B cell (primary cell): ENCODE measurements around the gene DNAH11.

Source experiments
- EZH2 ChIP-seq: IDR thresholded peaks from 2 replicates; pipeline ENCODE4 v1.6.1; 2012; ENCODE audit warnings: borderline replicate concordance, low read depth, mild to moderate bottlenecking, moderate library complexity, low read length; ENCODE audit not compliant: insufficient read depth, poor library complexity, severe bottlenecking
- TF ChIP-seq, protein P1 (sequence below): fragments of 200-600 bp; IDR thresholded peaks from one replicate; pipeline ENCODE4 v1.8.0; 2022; ENCODE audit warnings: antibody characterized with exemption, mild to moderate bottlenecking

DNA sequence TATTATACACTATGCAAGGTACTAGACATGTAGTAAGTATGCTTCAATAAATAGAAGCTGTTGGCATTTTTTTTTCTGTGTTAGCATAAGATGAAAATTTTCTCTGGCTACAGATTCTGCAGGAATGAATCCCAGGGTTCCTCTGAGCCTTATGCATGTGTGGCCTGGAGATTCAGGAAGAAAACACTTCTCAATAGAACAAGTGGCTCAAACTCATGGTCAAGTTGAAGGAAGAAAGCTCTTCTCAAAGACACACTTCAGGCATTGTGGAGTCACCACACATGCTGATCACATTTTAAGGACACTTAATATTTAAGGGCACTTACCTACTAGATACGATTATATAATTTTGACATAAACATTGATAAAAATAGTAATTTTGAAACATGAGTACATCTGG lies 19.5 kb downstream of the DNAH11 start:
- no peak for TF ChIP-seq EZH2
- TF ChIP-seq, protein P1, sequence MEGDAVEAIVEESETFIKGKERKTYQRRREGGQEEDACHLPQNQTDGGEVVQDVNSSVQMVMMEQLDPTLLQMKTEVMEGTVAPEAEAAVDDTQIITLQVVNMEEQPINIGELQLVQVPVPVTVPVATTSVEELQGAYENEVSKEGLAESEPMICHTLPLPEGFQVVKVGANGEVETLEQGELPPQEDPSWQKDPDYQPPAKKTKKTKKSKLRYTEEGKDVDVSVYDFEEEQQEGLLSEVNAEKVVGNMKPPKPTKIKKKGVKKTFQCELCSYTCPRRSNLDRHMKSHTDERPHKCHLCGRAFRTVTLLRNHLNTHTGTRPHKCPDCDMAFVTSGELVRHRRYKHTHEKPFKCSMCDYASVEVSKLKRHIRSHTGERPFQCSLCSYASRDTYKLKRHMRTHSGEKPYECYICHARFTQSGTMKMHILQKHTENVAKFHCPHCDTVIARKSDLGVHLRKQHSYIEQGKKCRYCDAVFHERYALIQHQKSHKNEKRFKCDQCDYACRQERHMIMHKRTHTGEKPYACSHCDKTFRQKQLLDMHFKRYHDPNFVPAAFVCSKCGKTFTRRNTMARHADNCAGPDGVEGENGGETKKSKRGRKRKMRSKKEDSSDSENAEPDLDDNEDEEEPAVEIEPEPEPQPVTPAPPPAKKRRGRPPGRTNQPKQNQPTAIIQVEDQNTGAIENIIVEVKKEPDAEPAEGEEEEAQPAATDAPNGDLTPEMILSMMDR = no peak
